Measurements from ENCODE around the gene FOXC1.

- TF ChIP-seq MAFK (IDR thresholded peaks at IDR 0.05; ENCODE audit: partially characterized antibody) (no peak), RAD21 (conservative IDR thresholded peaks at IDR 0.05 in 1 of 2, IDR thresholded peaks at IDR 0.05 in 1 of 2) (no peak), MYC (IDR thresholded peaks at IDR 0.05; ENCODE audit: borderline replicate concordance, low read length) (no peak), EP300 (IDR thresholded peaks at IDR 0.05) (no peak)
- TF ChIP-seq, protein P1, sequence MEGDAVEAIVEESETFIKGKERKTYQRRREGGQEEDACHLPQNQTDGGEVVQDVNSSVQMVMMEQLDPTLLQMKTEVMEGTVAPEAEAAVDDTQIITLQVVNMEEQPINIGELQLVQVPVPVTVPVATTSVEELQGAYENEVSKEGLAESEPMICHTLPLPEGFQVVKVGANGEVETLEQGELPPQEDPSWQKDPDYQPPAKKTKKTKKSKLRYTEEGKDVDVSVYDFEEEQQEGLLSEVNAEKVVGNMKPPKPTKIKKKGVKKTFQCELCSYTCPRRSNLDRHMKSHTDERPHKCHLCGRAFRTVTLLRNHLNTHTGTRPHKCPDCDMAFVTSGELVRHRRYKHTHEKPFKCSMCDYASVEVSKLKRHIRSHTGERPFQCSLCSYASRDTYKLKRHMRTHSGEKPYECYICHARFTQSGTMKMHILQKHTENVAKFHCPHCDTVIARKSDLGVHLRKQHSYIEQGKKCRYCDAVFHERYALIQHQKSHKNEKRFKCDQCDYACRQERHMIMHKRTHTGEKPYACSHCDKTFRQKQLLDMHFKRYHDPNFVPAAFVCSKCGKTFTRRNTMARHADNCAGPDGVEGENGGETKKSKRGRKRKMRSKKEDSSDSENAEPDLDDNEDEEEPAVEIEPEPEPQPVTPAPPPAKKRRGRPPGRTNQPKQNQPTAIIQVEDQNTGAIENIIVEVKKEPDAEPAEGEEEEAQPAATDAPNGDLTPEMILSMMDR (IDR thresholded peaks at IDR 0.05): no peak
Measured at GRCh38 chr6:1626481-1626880, 16.8 kb downstream of the FOXC1 start.
